Brain pericyte (primary cell): ENCODE data around the gene ZNF750.
A peak's percentile ranks its signal among the peaks of the same experiment; 100 is the strongest.

Experiments used
- DNase-seq: peaks from one replicate; pipeline ENCODE4 v3.0.0-alpha.2; 2012; ENCODE audit warnings: low read depth, low spot score

ZNF750 gene

DNA sequence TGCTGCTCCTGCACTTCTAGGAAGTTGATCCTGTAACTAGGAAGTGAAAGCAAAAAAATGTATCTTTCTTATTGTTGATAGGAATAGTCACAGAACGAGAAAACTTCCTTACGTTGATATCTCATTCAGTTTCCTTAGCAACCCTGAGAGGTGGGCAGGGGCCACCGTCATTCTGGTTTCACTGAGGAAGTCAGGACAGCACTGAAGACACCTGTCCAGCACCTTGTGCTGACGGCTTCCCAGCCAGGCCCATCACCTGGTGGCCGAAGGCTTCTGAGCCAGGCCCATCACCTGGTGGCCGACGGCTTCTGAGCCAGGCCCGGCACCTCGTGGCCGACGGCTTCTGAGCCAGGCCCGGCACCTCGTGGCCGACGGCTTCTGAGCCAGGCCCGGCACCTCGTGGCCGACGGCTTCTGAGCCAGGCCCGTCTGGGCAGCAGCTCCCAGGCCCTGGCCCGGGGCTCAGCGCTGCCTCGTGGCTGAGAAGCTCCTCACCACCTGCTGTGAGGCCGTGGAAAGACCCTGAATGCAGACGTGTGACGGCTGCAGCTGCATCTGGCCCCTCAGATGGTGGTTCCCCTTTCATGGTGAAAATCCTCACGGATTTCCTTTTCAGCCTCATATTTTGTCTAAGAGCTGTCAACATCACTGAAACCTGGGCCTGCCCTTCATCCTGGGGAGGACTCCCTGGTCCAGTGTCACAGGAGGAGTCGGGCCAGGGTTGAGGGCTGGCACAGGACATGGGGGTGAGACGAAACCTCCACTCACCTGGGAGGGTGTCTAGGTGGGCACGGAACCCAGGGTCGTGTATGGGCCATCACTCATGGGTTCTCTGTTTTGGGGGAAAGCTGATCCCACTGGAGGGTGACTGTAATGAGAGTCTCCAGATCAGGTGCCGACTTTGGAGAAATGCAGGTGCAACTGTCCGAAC is 33.0 kb upstream of the ZNF750 start:
- DNase-seq: no peak

DNA sequence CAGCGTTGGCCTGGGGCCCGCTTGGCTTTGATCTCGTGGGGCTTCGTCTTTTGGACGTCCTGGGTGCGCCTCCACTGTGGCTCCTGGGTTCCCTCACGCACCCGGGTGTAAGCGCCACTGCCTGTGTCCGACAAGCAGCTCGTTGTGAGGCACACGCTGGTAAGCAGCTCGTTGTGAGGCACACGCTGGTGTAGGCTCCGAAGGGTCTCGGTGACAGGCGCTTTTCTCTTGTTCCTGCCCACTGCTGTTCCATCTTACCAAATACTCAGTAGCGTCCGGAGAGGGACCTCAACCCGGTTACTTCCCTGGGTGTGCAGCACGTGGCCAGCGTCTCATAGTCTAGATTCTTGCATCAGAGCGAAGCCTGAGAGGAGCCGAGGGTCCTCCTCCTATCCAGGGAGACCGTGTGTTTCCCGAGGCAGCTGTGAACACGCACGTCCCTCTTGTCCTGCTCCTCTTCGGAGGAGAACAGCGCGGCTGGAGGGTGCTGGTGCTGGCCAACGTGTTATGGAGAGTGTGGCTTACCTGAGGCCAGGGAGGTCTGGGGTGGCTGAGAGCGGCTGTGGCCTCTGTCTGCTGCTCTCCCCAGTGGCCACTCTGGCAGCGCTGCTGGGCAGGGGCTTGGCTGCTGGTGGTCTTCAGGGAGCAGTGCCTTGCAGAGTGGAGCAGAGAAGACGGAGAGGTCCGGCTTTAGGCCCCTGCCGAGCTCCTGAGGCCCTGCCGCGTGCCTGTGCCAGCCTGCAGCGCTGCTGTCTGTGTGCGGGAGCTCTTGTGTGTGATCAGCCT is 32.1 kb upstream of the ZNF750 start:
- DNase-seq: no peak

DNA sequence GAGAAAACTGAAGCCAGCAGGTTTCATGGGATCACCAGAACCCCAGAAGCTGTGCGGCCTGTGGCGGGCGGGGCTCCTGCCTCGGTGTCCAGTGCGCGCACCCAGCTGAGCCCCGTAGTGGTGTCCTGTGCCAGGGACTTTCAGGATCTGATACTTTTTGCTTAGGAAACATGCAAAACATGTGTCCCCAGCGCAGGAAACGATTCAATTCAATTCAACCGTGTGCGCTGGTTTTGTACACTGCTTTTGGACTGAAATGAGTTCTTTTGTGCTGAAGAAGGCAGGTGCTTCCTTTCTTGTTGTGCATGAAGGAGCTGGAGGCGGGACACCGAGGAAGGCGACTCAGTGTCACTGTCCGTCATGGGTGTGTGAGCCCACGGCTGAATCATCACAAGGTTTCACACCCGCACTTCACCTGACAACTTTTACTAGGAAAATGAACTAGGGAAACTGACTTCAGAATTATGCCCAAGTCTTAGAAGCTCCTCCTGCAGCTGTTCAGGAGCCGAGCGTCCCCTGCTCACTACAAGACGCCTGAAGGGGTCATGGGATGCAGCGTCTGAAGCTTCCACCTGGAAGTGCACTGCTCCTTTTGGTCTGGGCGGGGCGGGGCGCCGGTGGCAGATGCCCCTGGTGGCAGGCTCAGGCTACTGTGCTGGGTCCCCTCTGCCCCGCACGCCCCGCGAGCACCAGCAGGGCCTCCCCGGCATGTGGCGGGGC is 31.4 kb upstream of the ZNF750 start:
- no peak for DNase-seq

DNA sequence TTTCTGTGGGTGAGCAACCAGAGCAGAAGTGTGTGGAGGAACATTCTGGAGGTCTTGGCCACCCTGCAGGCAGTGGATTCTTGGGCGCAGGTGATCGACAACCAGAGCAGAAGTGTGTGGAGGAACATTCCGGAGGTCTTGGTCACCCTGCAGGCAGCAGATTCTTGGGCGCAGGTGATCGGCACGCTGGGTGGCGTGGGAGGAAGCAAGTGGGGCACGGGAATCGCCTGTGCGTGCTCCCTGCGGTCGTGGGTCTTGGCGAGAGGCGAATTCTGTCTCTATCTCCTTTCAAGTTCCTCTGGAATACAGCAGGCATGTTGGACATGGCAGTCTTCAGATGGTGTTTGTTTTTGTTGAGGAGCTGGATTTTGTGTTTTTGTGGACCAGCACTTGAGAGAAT is 30.7 kb upstream of the ZNF750 start:
- DNase-seq: no peak

DNA sequence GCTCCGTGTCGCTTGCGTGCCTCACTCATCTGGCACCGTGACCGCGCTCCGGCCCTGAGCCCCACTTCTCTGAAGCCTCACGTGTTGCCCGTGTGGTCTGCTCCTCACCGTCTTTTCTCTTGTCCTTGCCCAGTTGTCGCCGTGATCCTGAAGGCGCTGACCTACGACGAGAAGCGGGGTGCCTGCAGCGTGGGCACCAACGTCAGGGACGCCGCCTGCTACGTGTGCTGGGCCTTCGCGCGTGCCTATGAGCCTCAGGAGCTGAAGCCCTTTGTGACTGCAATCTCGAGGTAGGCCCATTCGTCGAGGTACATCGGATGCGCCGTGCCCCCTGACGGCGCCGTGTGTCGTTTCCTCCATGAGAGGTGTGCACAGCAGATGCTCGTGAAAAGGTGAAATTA is 30.3 kb upstream of the ZNF750 start:
- DNase-seq: no peak

DNA sequence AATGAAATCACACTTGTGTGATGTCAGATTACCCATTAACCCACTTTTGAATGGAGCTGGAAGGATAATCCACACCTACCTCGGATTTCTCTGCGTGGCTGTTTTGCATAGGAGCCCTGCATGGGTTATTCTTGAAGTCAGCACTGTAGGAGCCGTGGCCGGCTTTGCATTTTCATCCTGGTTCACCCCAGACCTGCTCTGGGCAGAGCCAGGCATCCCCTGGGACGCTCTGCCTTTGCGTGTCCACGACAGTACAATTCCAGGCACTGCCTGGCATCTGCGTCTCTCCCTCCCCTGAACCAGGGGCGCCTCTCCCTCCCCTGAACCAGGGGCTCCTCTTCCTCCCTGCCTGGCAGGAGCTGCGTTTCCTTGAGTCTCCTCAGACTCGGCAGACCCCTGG is 29.7 kb upstream of the ZNF750 start:
- DNase-seq: no peak

DNA sequence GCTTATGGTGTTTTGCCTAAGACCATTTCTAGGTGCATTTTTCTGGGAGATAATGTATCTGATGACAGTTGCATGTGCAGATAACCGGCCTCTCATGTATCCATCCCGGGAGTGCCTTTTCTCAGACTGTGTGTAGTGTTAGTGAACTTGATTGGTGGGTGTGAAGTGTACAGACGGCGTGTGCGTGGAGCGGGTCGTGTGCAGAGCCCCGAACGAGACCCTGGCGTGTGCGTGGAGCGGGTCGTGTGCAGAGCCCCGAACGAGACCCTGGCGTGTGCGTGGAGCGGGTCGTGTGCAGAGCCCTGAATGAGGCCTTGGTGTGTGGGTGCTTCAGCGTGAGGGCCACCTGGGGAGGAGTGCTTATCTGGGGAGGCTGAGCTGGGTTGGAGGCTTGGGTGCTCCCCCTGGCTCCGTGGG is 28.9 kb upstream of the ZNF750 start:
- no peak for DNase-seq

DNA sequence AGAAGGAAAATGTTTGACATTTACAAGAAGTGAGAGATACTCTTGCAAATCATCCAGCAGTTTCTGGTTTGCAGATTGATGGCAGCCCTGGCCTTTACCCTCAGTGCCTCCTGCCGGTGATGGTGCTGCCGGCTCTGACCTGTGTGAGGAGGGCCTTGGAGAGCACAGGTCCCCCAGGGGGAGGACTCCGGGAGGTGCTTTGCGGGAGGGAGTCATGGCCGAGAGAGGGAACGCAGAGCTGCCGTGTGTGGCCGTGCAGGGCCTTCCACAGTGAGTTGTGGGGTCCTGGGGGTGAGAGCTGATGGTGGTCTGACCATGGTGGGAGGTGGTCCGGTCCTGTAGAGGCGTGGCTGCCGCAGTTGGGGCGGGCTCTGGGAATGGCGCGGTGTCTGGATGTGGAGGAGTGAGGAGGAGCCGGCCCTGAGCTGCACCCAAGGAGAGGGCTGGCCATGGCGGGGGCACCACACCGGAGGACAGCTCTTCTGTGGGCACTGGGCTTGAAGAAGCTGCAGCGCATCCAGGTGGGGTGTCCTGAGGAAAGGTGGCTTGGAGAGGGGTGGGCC is 28.0 kb upstream of the ZNF750 start:
- no peak for DNase-seq

DNA sequence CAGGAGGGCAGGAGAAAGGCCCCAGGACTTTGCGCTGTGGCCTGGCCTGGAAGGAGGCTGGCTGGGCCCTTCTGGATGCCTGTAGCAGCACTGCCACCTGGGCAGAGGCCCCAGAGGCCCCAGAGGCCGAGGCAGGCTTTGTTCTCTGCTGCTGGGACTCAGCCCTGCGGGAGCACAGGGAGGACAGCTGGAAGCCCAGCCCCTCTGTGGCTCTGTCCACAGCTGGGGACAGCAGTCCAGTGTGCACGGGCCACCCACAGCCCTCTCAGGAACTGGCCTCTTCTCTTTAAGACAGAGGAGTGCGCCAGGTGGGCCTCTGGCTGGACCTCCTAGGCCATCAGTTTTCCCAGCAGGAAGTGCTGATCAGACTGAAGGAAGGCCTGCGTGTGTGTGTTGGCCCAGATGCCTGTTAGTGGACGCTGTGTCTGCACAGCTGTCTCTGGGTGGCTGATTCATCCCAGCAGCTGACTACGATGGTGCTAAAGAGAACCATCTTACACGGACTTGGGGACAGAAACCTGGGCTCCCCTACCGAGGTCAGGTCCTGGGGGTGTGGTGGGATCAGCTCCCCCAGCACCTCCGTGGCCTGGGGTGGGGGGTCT is 26.9 kb upstream of the ZNF750 start:
- DNase-seq: peak; percentile 54

DNA sequence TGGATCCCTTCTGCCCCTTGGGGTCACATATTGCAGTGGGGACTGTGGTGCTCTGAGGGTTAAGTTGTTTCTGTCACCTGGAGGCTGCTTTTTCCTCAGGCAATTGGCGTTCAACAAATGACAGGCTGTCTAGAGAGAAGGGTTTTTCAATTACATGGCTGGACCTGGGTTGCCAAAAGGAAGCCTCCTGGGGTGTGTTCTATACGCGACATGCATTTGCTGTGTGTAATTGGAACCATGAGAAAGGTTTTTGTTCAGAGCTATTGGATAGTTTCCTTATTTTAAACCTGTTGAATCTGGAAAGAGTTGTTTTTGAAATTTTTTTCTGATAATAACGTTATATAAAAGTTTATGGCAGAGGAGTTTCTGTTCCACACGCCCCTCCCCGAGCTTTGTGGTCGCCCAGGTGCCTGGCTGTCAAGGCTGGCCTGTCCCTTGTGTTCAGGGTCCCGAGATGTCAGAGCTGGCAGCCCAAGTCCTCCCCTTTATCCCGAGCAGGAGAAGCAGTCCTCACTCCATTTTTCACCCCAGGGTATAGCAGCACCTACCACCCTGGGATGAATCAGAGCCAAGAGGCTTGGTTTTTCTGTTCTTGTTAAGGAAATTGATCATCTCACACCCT is 26.1 kb upstream of the ZNF750 start:
- DNase-seq: no peak

DNA sequence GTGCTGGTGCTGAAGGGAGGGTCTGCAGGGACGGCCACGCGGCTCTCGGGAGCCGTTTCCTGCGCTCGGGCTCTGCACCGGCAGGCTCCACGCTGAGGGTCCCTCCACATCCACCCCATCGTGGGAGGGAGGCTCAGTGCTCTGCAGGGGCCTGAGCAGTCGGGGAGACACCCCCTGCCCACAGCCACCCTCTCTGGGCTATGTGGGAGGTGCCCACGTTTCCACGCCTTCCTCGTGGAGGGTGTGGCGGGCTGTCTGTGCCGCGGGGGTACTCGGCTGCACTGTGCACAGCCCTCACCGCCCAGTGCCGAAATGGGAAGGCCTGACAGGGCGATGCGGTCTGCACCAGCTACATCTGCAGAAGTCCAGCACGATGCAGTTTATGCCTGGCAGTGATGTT is 25.5 kb upstream of the ZNF750 start:
- DNase-seq: no peak

DNA sequence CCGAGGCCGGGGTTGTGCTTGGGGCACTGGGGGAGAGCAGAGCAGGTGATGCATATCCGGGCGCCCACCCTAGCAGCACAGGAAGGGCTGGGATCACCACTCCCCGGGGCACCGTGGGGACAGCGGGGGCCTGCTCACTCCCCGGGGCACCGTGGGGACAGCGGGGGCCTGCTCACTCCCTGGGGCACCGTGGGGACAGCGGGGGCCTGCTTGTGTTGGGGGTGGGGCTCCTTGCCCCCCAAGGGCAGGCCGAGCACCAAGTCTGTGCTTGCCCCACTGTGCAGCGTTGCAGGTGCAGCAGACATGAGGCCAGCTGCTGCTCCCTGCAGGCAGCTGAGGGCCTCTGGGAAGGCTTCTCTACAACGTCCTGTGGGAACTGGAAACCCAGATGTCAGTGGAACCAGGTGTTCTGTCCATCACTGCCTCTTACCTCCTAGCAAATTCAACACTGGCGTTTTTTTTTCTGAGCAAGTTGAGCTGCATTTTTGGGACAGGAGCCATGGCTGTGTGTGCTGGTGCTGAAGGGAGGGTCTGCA is 25.0 kb upstream of the ZNF750 start:
- no peak for DNase-seq

DNA sequence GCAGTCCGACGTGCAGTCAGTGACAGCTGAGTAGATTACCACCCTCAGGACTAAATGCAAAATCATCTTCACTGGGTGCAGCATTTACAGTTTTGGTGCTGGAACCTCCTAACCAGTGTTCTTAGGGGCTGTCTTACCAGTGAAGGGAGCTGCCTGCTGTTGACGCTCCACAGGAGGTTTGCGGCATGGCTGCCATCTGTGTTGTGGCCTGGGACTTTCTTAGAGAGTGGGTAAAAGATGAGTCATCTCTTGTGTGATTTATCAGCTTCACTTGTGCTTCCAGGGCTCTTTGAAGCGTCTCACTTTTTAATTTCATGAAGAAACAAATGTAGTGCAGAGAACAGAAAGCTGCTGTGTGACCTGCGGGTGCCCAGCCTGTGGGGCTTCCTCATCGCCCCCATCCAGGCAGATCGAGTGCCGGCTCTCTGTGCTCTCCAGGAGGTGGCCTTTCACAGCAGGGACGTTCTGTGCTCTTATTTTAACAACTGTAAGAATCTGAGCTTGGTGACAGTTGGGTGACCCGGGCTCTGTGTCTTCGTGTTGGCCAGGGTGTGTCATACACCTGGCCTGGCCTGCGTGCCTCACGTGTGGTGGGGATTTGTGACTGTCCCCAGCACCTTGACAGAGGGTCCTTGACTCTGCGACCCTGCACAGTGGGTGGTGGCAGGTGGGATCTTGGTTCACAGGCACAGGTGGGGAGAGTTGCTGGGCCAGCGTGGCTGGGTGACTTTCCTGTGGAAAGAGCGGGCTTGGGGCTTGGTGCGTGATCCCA is 24.3 kb upstream of the ZNF750 start:
- peak; percentile 68 for DNase-seq

DNA sequence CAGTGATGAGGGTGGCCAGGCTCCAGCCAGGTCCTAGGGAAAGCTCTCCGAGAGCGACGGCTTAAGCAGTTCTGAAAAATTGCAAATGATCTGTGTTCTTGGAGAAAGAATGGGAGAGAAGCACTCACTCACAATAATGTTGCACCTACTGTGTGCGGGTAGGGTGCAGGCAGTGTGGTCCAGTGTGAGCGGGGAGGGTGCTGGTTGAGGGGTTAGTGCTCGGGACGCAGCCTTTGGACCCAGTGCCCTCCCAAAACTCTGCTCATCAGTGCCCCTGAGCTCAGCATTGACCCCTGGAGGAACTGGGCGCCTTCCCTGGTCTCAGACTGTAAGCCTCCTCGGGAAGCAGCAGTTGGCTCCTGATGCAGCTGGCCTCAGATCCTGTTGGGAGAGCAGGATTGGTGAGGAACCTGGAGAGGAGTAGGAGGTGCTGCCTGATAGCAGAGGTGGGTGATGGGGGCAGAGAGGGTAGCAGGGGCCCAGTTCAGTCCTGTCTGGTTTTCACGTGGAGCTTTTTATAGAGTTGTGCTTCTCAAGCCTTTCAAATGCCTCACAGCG is 23.6 kb upstream of the ZNF750 start:
- DNase-seq: no peak

DNA sequence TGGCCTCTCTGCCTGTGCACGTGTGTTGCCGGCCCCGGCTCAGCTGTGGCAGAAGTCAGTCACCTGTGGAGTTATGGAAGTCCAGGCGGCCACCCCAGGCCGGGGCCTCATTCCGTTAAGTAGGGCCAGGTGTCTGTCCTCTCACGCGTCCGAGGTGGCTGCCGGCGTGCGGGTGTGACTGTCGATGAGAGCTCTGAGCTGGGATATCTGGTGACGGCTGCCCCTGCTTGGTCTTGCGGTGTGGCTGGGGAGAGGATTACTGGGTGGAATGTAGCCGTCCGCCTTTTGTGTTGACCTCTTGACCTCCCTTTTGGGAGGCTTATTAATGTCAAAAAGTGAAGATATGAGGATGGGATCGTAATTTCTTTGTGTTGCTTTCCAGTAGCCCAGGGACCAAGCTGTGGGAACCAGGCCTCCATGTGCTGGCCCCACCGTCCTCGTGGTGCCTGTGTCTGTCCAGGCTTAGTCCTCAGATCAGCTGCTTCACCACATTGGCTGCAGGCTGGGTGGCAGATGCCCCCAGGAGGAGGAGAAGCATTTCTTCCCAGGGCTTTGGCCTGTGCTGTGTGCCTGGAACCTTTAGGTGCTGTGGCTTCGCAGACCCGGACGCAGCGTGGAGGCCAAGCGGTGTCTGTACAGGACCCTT is 23.0 kb upstream of the ZNF750 start:
- no peak for DNase-seq

DNA sequence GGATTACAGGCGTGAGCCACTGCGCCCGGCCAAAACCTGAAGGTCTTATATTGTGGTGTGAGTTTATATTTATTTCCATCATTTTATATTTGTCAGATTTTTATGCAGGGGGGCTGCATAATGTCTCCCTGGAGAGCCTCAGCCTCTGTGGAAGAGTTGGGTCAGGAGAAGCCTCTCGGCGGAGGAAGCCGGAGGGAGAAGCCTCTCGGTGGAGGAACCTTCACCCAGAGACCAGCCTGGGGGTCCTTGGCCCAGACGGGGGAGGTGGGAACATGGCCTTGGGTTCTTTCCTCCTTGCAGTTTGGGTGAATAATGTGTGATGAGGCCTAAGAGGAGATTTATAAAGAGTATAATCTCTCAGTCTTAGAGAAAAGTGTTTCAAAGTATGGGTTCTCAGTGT is 22.4 kb upstream of the ZNF750 start:
- no peak for DNase-seq

DNA sequence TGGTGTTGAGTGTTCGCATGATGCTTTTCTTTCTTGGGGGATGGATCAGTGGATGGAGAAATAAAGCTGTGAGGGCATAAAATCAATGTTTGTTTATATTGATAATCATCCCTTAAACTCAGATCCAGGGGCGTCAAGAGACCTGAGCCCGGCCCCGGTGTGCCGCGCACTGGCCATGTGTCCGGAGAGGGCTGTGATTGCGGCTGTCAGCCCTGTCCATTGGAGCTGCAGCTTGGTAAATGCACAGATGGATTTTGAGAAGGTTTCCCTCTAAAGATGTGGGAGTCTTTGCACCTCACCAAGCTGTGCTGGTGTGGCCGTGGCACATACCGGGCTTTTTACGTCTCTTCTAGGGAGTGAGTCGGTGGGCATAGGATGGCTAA is 21.6 kb upstream of the ZNF750 start:
- no peak for DNase-seq

DNA sequence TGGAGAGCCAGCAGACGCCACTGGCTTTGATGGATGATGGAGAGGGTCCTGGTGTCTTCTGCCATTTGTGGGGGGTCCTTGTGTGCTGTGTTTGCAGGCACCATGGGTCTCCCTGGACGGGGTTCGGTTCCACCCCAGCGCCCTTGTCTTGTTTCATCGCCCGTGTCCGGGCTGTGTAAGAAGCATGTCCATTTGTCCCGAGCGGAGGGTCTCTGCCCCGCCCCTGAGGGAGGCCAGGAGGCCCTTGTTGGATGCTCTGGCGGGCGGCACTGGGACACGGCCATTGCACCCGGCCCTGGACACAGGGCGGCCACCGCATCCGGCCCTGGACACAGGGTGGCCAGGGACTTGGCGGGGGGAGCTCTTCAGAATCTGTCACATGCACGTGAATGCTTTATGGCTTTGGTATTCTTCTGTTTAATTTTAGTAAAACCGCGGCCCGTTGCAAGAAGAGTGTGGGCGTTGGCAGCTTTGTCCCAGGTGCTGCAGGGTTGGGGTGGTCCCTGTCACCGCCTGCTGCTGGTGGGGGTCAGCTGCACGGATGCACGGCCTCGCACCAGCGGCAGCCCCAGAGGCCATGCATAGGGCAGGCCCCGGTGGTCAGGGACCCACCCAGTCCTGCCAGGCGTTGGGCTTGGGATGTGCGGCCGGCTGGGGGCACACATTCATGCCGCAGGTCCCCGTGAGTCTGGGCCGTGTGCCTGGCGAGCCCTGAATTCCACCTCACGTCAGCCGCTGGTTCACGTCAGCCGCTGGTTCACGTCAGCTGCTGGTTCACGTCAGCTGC is 21.0 kb upstream of the ZNF750 start:
- no peak for DNase-seq
